Osteoblast (primary cell): Measurements from ENCODE around the gene ESPL1. TPM values are rescaled to one million over a fixed set of nuclear protein-coding genes. Genes with fewer than 3 reads are reported as not detected.
A peak's percentile ranks its signal among the peaks of the same experiment; 100 is the strongest.

Experiments used
- DNase-seq: peaks from one replicate; pipeline ENCODE4 v3.0.0; 2011; ENCODE audit warnings: low spot score, mixed read lengths; ENCODE audit not compliant: insufficient read length; ENCODE audit errors: missing footprints
- H2AFZ ChIP-seq: 2 replicates; pipeline ENCODE4 v1.6.0; 2011; ENCODE audit warnings: mild to moderate bottlenecking, low read length
- H3K27ac ChIP-seq: 2 replicates; pipeline ENCODE4 v1.5.1; 2011; ENCODE audit warnings: mild to moderate bottlenecking, low read depth, low read length, moderate library complexity
- H3K27me3 ChIP-seq: 2 replicates; pipeline ENCODE4 v1.6.0; 2012; ENCODE audit warnings: mild to moderate bottlenecking, control low read depth, inconsistent platforms, low read length, moderate library complexity; ENCODE audit not compliant: insufficient read depth
- H3K36me3 ChIP-seq: 2 replicates; pipeline ENCODE4 v1.5.1; 2011; ENCODE audit warnings: mild to moderate bottlenecking, low read length, control low read depth, moderate library complexity; ENCODE audit not compliant: insufficient read depth
- H3K4me1 ChIP-seq: 2 replicates; pipeline ENCODE4 v1.5.1; 2011; ENCODE audit warnings: mild to moderate bottlenecking, low read length, control low read depth, moderate library complexity; ENCODE audit not compliant: insufficient read depth
- H3K4me2 ChIP-seq: 2 replicates; pipeline ENCODE4 v1.6.0; 2011; ENCODE audit warnings: mild to moderate bottlenecking, low read length; ENCODE audit not compliant: insufficient read depth
- H3K4me3 ChIP-seq: fragments of 200-600 bp; sonication (generic); 3 replicates; pipeline ENCODE4 v1.5.1; 2012; ENCODE audit warnings: mild to moderate bottlenecking, low read length, inconsistent platforms; ENCODE audit not compliant: insufficient read depth
- H3K79me2 ChIP-seq: 2 replicates; pipeline ENCODE4 v1.6.0; 2012; ENCODE audit warnings: mild to moderate bottlenecking, low read length, control low read depth, inconsistent platforms; ENCODE audit not compliant: insufficient read depth
- H3K9me3 ChIP-seq: 2 replicates; pipeline ENCODE4 v1.5.1; 2011; ENCODE audit warnings: low read depth, low read length, control low read depth
- H4K20me1 ChIP-seq: 2 replicates; pipeline ENCODE4 v1.6.0; 2012; ENCODE audit warnings: mild to moderate bottlenecking, low read length, control low read depth; ENCODE audit not compliant: insufficient read depth
- CTCF ChIP-seq: IDR thresholded peaks from 2 replicates; pipeline ENCODE4 v1.5.1; 2011; ENCODE audit warnings: mild to moderate bottlenecking, low read depth, low read length, moderate library complexity; ENCODE audit errors: extremely low read depth
- total RNA-seq: library from RNA; depleted of rRNA; stranded (reverse); fragments of >200 nt; gene quantifications from 2 replicates; pipeline ENCODE4 v1.2.3, GENCODE V29; 2012

Gene ESPL1
- total RNA-seq, 1 donor = 0.72 TPM

GRCh38 chr12:53224061-53224896 is 43.8 kb upstream of the ESPL1 start:
- peak; percentile 84 for DNase-seq
- peaks cover 43% of the 10 kb centered on the region for H3K4me1 ChIP-seq
- peaks cover 8% of the 10 kb centered on the region for H3K79me2 ChIP-seq
- no peak overlapping the region for H3K4me3 ChIP-seq
- H2AFZ ChIP-seq = no peak overlapping the region
- H3K9me3 ChIP-seq = no peaks in the 10 kb centered on the region
- H3K27ac ChIP-seq = peak overlapping the region; percentile 17
- no peaks in the 10 kb centered on the region for H3K36me3 ChIP-seq
- H3K4me2 ChIP-seq = no peak overlapping the region
- H4K20me1 ChIP-seq = no peaks in the 10 kb centered on the region
- H3K27me3 ChIP-seq = no peaks in the 10 kb centered on the region
- no peak for TF ChIP-seq CTCF

- H4K20me1 ChIP-seq = no peaks in the 10 kb centered on the region
- H2AFZ ChIP-seq = no peak overlapping the region
- no peaks in the 10 kb centered on the region for H3K27me3 ChIP-seq
- H3K36me3 ChIP-seq = no peaks in the 10 kb centered on the region
- H3K79me2 ChIP-seq = peaks cover 2% of the 10 kb centered on the region
- DNase-seq = peak; percentile 89
- no peak overlapping the region for H3K4me2 ChIP-seq
- H3K9me3 ChIP-seq = no peaks in the 10 kb centered on the region
- H3K4me3 ChIP-seq = no peak overlapping the region
- H3K27ac ChIP-seq = no peak overlapping the region
- TF ChIP-seq CTCF = no peak
- peaks cover 43% of the 10 kb centered on the region for H3K4me1 ChIP-seq
These were observed 43.0 kb upstream of the ESPL1 start for GRCh38 chr12:53224897-53225634.

GRCh38 chr12:53225635-53226424 is 42.3 kb upstream of the ESPL1 start:
- peaks cover 40% of the 10 kb centered on the region for H3K4me1 ChIP-seq

More at GRCh38 chr12:53225635-53226424, 42.3 kb upstream of the ESPL1 start:
- H2AFZ ChIP-seq = no peak overlapping the region
- H3K4me3 ChIP-seq = no peak overlapping the region
- no peaks in the 10 kb centered on the region for H3K9me3 ChIP-seq
- TF ChIP-seq CTCF = no peak
- no peaks in the 10 kb centered on the region for H3K36me3 ChIP-seq
- H3K27ac ChIP-seq = no peak overlapping the region
- H3K27me3 ChIP-seq = no peaks in the 10 kb centered on the region
- H3K79me2 ChIP-seq = peaks cover 3% of the 10 kb centered on the region
- H3K4me2 ChIP-seq = no peak overlapping the region
- no peaks in the 10 kb centered on the region for H4K20me1 ChIP-seq
- peak; percentile 84 for DNase-seq
